HK-2 (cell line): ENCODE data around the gene PAPSS2.
"Not testable (repeated sequence)": the region's sequence is repeated elsewhere in the genome, so short reads cannot be mapped to it uniquely, and the experiment has no call there.

Source experiments
- DNase-seq: peaks from one replicate; pipeline ENCODE4 v3.0.0-alpha.2; 2018; ENCODE audit not compliant: unreplicated experiment

The PAPSS2 gene

DNA sequence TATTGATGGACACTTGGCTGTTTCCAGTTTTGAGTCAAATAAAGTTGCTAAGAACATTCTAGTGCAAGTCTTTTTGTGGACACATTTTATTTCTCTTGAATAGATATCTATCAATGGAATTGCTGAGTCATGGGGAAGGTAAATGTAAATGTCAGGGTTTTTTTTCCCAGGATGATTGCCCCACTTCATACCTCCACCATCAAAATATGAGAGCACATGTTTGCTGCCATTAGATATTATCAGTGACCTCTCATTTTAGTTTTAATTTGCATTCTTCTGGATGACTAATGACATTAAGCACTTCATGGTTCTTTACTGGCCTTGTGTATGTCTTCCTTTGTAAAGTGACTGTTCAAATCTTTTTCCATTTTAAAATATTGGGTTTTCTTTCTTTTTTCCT, 45.7 kb downstream of the PAPSS2 start:
- no peak for DNase-seq

DNA sequence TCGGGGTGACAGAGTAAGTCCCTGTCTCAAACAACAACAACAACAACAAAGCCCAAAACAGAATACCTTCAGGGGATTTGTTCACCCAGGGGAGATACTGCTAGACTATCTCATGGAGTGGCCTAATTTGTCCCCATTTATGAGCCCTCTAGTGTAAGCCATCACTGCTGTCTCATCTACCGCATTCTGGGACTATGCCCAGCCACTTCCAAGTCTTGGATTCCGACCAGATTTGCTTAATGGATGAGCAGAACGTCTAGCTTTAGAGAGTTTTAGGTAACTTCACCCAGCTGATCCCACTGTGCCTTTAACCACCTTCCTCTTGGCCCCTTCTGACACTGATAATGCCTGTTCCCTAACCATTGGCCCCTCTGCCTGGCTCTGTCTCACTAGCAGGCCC, 47.1 kb downstream of the PAPSS2 start:
- DNase-seq = no peak

DNA sequence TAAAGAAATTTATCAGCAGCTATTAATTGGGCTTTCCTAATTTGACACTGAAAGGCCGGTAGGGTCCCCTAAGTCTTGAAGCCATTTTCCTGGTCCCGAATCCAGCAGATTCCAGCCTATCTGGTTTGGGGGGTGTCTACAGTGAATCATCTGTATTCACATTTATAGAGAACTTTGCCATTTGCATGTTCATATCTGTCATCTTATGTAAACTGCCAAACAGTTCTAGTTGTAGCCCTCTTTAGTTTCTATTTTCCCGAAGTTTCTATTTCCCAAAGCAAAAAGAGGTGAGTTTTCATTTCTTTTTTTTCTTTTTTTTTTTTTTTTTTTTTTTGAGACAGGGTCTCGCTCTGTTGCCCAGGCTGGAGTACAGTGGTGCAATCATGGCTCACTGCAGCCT, 47.6 kb downstream of the PAPSS2 start:
- no peak for DNase-seq

DNA sequence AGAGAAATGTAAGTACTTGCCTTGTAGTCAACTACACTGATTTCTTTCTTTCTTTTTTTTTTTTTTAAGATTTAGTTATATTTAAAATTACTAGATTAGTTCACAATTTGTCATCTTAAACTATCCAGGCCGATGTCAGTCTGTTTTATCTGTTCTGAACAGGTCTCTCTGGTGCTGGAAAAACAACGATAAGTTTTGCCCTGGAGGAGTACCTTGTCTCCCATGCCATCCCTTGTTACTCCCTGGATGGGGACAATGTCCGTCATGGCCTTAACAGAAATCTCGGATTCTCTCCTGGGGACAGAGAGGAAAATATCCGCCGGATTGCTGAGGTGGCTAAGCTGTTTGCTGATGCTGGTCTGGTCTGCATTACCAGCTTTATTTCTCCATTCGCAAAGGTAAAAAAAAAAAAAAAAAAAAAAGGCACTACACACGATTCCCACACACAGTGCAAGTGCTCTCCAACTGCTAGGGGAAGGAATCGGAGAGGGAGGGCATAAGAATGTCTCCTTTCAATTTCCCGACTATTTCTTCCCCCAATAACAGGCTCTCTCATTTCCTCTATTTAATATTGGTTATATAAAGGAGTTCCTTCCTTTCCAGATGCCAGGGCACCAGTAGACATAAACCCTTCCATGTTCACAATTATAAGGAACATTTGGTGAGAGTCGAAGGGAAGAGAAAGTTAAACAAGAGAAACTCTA, 53.4 kb downstream of the PAPSS2 start:
- DNase-seq = no peak

DNA sequence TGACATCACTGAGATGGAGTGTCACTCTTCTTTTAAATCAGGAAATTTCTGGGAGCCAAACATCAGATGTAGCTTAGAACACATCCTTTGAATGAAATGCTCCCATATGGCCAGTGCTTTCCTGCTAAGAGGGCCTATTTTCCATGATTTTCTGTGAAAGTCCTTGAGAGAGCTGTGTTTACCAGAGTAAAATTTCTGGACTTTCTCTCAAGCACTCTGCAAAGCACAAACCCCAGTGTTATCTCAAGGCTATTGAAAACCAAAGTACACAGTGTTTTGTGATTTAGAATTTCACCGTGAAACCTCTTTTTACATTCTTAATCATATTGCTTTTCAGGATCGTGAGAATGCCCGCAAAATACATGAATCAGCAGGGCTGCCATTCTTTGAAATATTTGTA, 54.0 kb downstream of the PAPSS2 start:
- DNase-seq = no peak

DNA sequence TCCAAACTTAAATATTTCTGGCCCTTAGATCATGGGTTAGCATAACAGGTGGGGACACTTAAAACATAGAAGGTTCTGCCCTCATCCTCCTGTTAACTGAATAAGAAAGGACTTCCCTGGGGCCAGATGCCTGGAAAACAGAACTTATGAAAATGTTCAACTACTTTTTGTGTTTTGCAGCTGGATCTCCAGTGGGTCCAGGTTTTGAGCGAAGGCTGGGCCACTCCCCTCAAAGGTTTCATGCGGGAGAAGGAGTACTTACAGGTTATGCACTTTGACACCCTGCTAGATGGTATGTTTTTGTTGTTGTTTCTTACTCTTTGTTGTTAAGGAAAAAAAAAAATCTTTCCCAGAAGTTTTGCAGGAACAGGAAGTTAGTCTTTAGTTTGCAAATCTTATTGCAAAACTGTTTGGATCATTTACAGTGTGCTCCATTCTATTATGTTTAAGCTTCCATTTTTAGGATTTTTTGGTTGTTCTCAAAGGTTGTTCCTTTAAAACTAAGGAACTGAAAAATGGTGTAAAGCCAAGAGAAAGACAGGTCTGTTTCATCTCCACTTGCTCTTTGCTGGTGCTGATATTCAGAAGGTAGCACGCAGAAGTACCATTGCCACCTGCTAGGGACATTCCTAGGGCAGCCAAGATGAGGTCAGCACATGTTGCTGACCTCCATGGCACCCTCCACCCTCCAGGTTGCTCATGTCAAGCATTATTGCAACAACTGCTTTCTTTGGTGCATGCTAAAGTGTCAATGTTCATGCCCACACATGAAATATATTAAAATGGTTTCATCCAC, 56.1 kb downstream of the PAPSS2 start:
- no peak for DNase-seq

DNA sequence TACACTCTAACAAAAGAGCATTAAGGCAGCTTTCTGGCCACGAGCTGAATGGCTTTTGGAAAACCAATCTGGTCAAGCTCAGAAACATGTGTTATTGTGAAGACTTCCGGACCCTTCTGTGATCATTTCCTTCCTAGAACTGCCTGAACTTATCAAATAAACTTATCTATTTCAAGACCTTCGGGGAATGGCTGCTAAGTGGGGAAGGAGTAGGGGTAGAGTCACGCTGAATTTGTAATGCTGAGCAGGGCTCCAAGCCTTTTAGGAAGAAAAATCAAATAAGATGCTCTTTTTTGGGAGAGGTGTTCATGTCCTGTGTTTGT, 56.6 kb downstream of the PAPSS2 start:
- no peak for DNase-seq

DNA sequence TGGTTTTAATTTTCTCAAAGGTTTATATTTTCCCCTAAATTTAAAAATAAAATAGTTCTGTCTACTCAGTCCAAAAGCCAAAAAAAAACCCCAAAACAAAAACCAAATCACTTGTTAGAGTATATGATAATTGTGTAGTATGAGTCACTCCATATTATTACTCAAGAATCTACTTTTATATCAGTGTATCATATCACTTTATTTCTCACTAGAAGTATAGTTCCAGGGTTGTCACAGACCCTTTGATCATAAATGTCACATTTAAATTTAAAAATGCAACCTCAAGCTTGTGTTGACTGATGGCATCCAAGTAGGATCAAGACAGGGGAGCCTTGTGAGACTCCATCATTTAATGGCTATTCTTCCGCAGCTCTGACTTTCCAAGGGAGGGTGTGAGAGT, 61.0 kb downstream of the PAPSS2 start:
- DNase-seq = no peak

DNA sequence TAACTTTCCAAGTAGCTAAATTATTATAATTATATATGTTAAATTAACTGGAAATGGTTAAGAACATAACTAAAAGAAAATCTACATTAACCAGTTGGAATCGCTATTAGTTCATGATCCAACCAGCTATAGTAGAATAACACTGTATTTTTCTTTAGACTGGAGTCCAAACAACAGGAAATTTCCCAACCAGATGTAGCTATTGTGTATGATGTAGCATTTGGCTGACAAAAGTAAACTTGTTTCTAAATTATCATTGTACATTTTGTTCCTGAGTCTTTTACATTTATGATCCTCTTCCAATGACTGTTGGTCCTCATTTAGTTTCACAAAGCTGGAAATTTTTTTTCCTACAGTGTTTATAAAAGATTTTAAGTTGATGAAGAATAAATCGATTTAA, 62.1 kb downstream of the PAPSS2 start:
- DNase-seq = no peak

DNA sequence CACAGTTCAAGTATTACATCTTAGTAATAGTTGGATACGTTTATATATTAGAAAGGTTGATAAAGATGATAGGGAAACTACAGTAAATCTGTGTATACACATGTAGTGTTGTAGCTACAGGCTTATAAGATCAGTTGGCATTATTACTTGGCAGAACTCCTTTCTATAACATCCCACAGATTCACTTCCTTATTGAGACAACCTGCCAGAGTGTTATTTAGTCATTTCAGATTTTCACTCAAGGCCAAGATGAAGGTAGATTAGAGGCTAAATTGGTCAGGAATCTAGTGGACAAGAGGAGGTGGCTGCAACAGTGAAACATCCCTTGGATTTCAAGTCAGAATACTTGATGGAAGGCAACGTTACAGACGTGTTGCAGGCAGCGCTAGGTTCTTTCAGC, 63.0 kb downstream of the PAPSS2 start:
- no peak for DNase-seq

DNA sequence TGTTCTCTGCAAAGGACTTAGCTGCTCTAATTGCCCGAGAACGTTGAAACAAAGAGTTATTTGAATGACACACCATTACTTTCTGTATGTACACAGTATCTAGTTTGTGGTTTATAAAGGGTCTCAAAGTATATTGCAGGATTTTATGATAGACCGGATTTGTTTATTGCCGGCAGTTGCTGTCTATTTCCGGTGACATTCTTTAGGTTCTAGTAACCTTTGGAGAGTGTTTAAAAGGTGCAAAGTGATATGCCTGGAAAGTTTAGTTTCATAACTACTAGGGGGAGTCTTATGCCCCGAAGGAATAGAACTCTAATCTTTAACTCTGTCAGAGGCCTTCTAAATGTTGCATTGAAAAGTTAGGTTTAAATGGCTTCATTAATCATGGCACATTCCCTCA, 63.8 kb downstream of the PAPSS2 start:
- no peak for DNase-seq

DNA sequence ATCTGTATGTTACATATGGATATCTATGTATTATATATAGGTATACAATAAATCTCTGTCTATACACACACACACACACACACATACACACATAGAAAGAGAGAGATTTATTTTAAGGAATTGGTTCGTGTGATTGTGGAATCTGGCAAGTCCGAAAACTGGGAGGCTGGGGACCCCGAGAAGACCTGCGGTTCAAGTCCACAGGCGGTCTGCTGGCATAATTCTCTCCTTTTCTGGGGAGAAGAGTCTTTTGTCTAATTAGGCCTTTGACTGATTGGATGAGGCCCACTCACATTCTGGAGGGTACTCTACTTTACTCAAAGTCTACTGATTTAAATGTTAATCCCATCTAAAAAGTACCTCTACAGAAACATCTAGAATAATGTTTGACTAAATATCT, 65.1 kb downstream of the PAPSS2 start:
- no peak for DNase-seq

DNA sequence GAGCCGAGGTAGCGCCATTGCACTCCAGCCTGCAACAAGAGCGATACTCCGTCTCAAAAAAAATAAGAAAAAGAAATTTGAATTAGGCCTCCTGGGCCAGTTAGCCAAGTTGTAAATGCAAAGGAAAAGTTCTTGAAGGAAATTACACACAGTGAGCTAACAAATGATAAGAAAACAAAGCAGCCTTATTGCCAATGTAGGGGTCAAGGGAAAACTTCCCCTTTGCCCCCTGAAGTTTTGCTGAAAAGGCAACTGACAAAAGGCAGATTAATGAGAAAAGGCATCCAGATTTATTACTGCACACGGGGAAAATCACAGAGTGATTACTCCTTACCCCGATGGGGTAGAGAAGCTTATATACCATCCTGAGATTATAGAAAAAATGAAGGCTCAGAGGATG, 70.3 kb downstream of the PAPSS2 start:
- no peak for DNase-seq

DNA sequence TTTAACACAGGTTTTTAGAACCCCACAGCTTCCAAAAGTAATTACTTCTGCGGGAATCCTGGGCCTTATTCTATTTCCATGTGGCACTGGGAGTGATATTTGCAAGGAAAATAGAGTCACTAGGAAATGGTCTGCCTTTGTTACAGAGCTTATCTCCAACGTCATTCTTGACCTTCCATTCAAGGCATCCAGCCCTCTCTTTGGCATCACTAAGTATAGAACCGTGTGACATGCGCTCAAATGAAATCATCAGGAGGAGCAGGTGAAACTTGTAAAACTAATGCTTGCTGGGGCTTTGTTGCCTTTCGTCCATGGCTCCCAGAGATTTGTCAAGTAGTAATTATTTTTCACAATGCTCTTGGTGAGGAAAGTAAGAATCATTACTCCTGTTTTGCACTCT, 73.4 kb downstream of the PAPSS2 start:
- DNase-seq = no peak

DNA sequence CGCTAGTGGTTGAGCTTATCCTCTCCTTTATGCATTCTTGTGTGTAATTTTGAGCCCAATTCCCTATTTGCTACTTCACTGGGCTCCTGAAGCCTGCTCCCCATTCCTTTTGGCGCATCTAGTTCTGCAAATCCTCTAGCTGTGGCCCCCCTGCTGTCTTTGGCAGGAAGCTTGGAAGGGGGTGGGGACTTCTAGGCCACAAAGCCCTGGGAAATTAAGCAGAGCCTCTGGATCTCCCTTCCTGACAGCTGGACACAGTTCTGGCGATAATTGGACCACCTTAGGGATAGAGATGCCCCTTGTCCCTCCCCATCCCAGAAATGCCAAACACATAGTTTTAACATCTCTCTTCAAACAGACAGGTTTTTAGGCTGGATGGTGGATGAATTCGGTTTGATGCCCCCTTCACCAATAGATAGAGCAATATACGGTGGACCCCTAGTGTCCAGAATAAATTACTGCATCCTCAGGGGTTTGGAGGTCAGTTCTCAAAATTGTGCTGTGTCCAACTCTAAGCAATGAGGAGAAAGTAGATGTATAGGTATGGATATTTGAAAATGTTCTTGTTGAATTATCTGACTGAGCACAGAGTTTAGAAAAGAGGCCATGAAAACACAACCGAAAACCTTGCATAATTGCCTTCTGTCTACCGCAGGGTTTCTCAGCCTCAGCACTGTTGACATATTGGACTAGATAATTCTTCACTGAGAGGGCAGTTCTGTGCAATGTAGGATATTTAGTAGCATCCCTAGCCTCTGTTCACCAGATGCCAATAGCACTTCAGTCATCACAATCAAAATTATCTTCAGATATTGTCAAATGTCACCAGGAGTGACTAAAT, 75.5 kb downstream of the PAPSS2 start:
- DNase-seq = peak; percentile 21

DNA sequence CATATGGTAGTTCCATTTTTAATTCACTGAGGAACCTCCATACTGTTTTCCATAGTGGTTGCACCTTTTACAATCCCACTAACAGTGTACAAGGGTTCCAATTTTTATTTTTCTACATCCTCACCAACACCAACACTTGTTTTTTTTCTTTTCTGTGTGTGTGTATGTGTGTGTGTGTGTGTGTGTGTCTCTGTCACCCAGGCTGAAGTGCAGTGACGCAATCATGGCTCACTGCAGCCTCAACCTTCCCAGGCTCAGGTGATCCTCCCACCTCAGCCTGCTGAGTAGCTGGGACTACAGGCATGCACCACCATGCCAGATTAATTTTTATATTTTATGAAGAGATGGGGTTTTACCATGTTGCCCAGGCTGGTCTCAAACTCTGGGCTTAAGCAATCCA, 78.6 kb downstream of the PAPSS2 start:
- not testable (repeated sequence) for DNase-seq

DNA sequence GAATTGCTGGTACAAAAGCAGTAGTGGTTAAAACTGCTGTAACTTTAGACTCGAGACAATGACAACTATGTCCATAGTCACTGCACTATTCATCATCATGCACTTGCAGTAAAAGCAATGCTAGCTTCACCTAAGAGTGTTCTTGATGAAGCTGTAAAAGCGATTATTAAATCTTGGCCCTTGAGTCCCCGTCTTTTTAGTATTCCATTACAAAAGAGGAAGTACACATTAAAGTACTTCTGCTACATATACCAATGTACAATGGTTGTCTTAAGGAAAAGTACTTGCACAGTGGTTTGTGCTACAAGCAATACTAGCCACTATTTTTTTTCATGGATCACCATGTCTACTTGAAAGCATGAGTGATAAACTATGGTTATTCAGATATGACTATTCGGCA, 80.0 kb downstream of the PAPSS2 start:
- no peak for DNase-seq

DNA sequence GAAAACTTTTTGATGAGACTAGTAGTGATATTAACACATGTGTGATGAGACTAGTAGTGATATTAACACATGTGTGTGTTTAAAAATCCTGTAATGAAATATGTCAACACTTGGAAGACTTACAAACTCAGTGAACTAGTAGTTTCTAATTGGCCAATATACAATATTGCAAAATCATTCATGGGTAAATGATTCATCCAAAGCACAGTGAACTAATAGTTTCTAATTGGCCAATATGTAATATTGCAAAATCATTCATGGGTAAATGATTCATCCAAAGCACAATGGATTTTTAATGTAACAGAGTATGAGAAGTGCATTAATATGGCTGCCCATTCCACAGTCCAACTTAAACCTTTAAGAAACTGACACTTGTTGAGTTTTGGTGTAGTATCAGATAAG, 80.6 kb downstream of the PAPSS2 start:
- DNase-seq = no peak

DNA sequence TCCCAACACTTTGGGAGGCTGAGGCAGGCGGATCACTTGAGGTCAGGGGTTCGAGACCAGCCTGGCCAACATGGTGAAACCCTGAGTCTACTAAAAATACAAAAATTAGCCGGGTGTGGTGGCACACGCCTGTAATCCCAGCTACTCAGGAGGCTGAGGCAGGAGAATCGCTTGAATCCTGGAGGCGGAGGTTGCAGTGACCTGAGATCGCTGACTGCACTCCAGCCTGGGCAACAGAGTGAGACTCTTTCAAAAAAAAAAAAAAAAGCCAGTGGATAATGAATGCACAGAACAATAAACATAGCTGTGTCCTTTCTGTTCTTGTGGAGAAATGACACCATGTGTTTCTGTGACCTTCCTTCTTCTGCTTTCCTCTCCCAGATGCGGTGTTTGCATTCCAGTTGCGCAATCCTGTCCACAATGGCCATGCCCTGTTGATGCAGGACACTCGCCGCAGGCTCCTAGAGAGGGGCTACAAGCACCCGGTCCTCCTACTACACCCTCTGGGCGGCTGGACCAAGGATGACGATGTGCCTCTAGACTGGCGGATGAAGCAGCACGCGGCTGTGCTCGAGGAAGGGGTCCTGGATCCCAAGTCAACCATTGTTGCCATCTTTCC, 83.4 kb downstream of the PAPSS2 start:
- DNase-seq = not testable (repeated sequence)

DNA sequence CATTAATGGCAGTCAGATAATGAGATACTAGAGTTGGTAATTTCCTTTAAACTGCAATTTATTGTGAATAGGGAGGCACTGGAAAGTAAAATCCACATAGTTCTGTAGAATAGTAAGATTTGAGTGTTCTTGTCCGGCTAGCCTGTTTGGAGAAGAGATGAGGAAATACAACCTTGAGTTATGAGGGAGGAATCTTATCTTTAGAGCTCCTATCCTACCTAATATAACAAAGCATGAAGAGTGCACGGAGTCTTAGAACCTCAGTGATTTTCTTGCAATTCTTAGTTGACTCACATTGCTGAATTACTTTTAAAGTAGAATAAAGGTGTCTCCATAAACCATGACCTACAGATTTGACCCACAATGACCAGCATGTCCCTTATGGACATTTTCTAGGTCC, 84.9 kb downstream of the PAPSS2 start:
- DNase-seq = no peak

DNA sequence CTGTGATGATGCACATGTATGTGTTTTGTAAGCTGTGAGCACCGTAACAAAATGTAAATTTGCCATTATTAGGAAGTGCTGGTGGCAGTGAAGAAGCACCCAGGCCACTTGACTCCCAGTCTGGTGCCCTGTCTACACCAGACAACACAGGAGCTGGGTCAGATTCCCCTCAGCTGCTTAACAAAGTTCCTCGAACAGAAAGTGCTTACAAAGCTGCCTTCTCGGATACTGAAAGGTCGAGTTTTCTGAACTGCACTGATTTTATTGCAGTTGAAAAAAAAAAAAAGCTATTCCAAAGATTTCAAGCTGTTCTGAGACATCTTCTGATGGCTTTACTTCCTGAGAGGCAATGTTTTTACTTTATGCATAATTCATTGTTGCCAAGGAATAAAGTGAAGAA, 87.2 kb downstream of the PAPSS2 start:
- DNase-seq = no peak

DNA sequence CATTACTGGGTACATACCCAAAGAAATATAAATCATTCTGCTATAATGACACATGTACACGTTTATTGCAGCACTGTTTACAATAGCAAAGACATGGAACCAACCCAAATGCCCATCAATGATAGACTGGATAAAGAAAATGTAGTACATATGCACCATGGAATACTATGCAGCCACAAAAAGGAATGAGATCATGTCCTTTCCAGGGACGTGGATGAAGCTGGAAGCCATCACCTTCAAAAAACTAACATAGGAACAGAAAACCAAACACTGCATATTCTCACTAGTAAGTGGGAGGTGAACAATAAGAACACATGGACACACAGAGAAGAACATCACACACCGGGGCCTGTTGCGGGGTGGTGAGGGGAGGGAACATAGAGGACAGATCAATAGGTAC, 88.6 kb downstream of the PAPSS2 start:
- DNase-seq = not testable (repeated sequence)
